ENCODE results near the gene DNPH1. TPM values are rescaled to one million over a fixed set of nuclear protein-coding genes. Genes with fewer than 3 reads are reported as not detected.

Gene DNPH1
- total RNA-seq, 1 donor, result 32.9 TPM

- H3K36me3 ChIP-seq (ENCODE audit: insufficient read depth, low read length), result no peaks in the 10 kb centered on the region
- H3K79me2 ChIP-seq (ENCODE audit: insufficient read depth, low read length), result no peaks in the 10 kb centered on the region
- H3K9me3 ChIP-seq (ENCODE audit: low read depth, low read length), result no peaks in the 10 kb centered on the region
- no peak overlapping the region for H3K4me2 ChIP-seq (ENCODE audit: insufficient read depth, low read length)
- H2AFZ ChIP-seq (ENCODE audit: low read length), result no peak overlapping the region
- H3K27me3 ChIP-seq (ENCODE audit: insufficient read depth, low read length), result peaks cover 21% of the 10 kb centered on the region
- H3K4me3 ChIP-seq (ENCODE audit: insufficient read depth, low read length), result no peak overlapping the region
- no peak for TF ChIP-seq CTCF (IDR thresholded peaks at IDR 0.05; ENCODE audit: extremely low read depth, low read depth, low read length)
- no peak for DNase-seq (ENCODE audit: insufficient read length, low spot score, missing footprints)
- peaks cover 17% of the 10 kb centered on the region for H3K4me1 ChIP-seq (ENCODE audit: insufficient read depth, low read length)
- no peaks in the 10 kb centered on the region for H4K20me1 ChIP-seq (ENCODE audit: insufficient read depth, low read length)
- no peak overlapping the region for H3K27ac ChIP-seq (ENCODE audit: low read depth, low read length)
Observed at GRCh38 chr6:43277306-43277642, 48.0 kb upstream of the DNPH1 start.

- DNase-seq (ENCODE audit: insufficient read length, low spot score, missing footprints), result peak; percentile 90
- H2AFZ ChIP-seq (ENCODE audit: low read length), result no peak overlapping the region
- no peak overlapping the region for H3K4me2 ChIP-seq (ENCODE audit: insufficient read depth, low read length)
- H3K9me3 ChIP-seq (ENCODE audit: low read depth, low read length), result no peaks in the 10 kb centered on the region
- H3K79me2 ChIP-seq (ENCODE audit: insufficient read depth, low read length), result no peaks in the 10 kb centered on the region
- H4K20me1 ChIP-seq (ENCODE audit: insufficient read depth, low read length), result no peaks in the 10 kb centered on the region
- no peaks in the 10 kb centered on the region for H3K36me3 ChIP-seq (ENCODE audit: insufficient read depth, low read length)
- peaks cover 17% of the 10 kb centered on the region for H3K4me1 ChIP-seq (ENCODE audit: insufficient read depth, low read length)
- peaks cover 19% of the 10 kb centered on the region for H3K27me3 ChIP-seq (ENCODE audit: insufficient read depth, low read length)
- no peak overlapping the region for H3K27ac ChIP-seq (ENCODE audit: low read depth, low read length)
- H3K4me3 ChIP-seq (ENCODE audit: insufficient read depth, low read length), result no peak overlapping the region
- no peak for TF ChIP-seq CTCF (IDR thresholded peaks at IDR 0.05; ENCODE audit: extremely low read depth, low read depth, low read length)
Observed at GRCh38 chr6:43276577-43277305, 47.5 kb upstream of the DNPH1 start.

GRCh38 chr6:43275801-43276576, 46.7 kb upstream of the DNPH1 start:
- no peaks in the 10 kb centered on the region for H3K9me3 ChIP-seq (ENCODE audit: low read depth, low read length)
- no peak overlapping the region for H3K27ac ChIP-seq (ENCODE audit: low read depth, low read length)
- H3K27me3 ChIP-seq (ENCODE audit: insufficient read depth, low read length), result peaks cover 19% of the 10 kb centered on the region
- peaks cover 17% of the 10 kb centered on the region for H3K4me1 ChIP-seq (ENCODE audit: insufficient read depth, low read length)
- H2AFZ ChIP-seq (ENCODE audit: low read length), result no peak overlapping the region
- H4K20me1 ChIP-seq (ENCODE audit: insufficient read depth, low read length), result no peaks in the 10 kb centered on the region
- peak overlapping the region; percentile 51 for H3K4me2 ChIP-seq (ENCODE audit: insufficient read depth, low read length)
- H3K4me3 ChIP-seq (ENCODE audit: insufficient read depth, low read length), result no peak overlapping the region
- H3K79me2 ChIP-seq (ENCODE audit: insufficient read depth, low read length), result no peaks in the 10 kb centered on the region
- no peak for TF ChIP-seq CTCF (IDR thresholded peaks at IDR 0.05; ENCODE audit: extremely low read depth, low read depth, low read length)
- H3K36me3 ChIP-seq (ENCODE audit: insufficient read depth, low read length), result no peaks in the 10 kb centered on the region
- DNase-seq (ENCODE audit: insufficient read length, low spot score, missing footprints), result peak; percentile 83

- no peaks in the 10 kb centered on the region for H3K79me2 ChIP-seq (ENCODE audit: insufficient read depth, low read length)
- DNase-seq (ENCODE audit: insufficient read length, low spot score, missing footprints), result peak; percentile 96
- H3K4me1 ChIP-seq (ENCODE audit: insufficient read depth, low read length), result peaks cover 17% of the 10 kb centered on the region
- peak overlapping the region; percentile 29 for H2AFZ ChIP-seq (ENCODE audit: low read length)
- no peak for TF ChIP-seq CTCF (IDR thresholded peaks at IDR 0.05; ENCODE audit: extremely low read depth, low read depth, low read length)
- H3K4me2 ChIP-seq (ENCODE audit: insufficient read depth, low read length), result peak overlapping the region; percentile 68
- H3K27ac ChIP-seq (ENCODE audit: low read depth, low read length), result no peak overlapping the region
- H3K9me3 ChIP-seq (ENCODE audit: low read depth, low read length), result no peaks in the 10 kb centered on the region
- no peaks in the 10 kb centered on the region for H4K20me1 ChIP-seq (ENCODE audit: insufficient read depth, low read length)
- no peaks in the 10 kb centered on the region for H3K36me3 ChIP-seq (ENCODE audit: insufficient read depth, low read length)
- peaks cover 19% of the 10 kb centered on the region for H3K27me3 ChIP-seq (ENCODE audit: insufficient read depth, low read length)
- H3K4me3 ChIP-seq (ENCODE audit: insufficient read depth, low read length), result peak overlapping the region; percentile 60
Observed at GRCh38 chr6:43274916-43275597, 45.8 kb upstream of the DNPH1 start.
